GM06990 (cell line): ENCODE results near the gene ATP2B2.

Experiments used
- DNase-seq: peaks from one replicate; pipeline ENCODE4 v3.0.0-alpha.2; 2011; ENCODE audit not compliant: insufficient read length; ENCODE audit errors: extremely low read depth
- H3K27me3 ChIP-seq: replicated peaks from 2 replicates; pipeline ENCODE4 v1.6.0; 2011; ENCODE audit warnings: low read length; ENCODE audit not compliant: control insufficient read depth, insufficient read depth
- H3K36me3 ChIP-seq: 2 replicates; pipeline ENCODE4 v1.5.1; 2011; ENCODE audit warnings: low read length; ENCODE audit not compliant: control insufficient read depth, insufficient read depth
- H3K4me3 ChIP-seq: replicated peaks from 2 replicates; pipeline ENCODE4 v1.5.1; 2011; ENCODE audit warnings: low read depth, mild to moderate bottlenecking, control low read depth, low read length
- TF ChIP-seq, protein P1 (sequence below): IDR thresholded peaks from 2 replicates; pipeline ENCODE4 v1.5.1; 2011; ENCODE audit warnings: low read length, control low read depth, mild to moderate bottlenecking, inconsistent platforms; ENCODE audit not compliant: insufficient read depth, poor library complexity, severe bottlenecking

Gene ATP2B2

DNA sequence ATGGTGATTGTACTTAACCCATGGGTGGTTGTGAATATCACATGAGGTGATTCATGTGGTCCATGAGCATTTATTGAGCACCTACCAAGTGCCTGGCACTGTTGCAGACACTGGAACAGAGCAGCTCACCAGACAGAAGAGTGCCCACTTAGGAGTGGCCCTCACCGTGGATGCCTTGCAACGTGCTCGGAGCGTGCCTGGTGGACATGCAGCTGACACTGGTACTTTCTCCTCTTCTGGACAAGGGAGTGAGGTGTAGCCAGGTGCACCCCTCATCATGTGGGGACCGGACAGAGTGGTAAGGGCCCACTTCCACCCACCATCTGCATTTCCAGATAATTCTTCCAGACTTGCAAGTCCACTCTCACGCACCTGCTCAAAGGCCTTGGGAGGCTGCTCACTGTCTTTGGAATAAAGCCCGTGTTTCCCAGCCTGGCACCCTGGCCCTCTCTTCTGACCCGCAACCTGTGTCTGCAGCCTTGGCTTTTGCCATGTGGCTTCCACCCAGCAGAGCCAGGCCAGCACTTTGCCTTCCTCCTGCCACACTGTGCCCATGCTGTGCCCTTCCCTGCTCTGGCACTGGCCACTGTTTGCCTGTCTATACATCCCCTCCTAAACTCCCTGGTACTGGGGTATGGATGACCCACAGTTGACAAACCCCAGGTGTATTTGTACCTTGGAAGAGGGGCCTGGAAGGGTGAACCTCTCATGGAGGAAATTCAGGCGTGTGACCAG, 93.6 kb downstream of the ATP2B2 start:
- Histone ChIP-seq H3K36me3 (no peaks in the 10 kb centered on the region), H3K27me3 (no peaks in the 10 kb centered on the region; the same call in none of the 2 replicates), H3K4me3 (no peak overlapping the region)
- DNase-seq = no peak
- TF ChIP-seq, protein P1, sequence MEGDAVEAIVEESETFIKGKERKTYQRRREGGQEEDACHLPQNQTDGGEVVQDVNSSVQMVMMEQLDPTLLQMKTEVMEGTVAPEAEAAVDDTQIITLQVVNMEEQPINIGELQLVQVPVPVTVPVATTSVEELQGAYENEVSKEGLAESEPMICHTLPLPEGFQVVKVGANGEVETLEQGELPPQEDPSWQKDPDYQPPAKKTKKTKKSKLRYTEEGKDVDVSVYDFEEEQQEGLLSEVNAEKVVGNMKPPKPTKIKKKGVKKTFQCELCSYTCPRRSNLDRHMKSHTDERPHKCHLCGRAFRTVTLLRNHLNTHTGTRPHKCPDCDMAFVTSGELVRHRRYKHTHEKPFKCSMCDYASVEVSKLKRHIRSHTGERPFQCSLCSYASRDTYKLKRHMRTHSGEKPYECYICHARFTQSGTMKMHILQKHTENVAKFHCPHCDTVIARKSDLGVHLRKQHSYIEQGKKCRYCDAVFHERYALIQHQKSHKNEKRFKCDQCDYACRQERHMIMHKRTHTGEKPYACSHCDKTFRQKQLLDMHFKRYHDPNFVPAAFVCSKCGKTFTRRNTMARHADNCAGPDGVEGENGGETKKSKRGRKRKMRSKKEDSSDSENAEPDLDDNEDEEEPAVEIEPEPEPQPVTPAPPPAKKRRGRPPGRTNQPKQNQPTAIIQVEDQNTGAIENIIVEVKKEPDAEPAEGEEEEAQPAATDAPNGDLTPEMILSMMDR = no peak

DNA sequence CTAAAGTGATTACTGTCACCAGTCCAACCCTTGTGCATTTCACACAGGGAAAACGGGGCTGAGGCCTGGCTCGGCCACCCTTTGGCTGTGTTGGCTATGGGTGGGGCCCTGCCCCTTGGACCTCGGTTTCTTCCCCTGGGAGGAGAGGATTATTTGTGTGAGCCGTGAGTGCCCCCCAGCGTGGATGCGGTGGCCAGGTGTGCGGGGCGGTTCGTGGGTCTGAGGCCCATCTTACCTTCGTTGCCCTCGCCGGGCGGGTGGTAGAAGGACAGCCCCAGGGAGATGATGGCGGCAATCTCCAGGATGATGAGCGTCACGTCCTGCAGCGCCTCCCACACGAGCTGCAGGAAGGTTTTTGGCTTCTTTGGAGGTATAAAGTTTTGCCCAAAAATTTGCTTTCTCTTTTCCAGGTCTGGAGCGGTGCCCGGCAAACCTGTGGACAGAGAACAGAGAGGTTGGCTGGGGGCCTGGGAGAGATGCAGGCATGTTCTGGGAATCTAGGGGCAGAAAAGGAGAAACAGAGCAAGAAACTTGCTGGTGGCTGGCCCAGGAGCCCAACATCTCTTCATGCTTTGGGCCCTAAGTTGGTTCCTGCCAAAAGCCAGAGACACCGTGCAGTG, 94.9 kb downstream of the ATP2B2 start:
- Histone ChIP-seq H3K4me3 (no peak overlapping the region), H3K36me3 (no peaks in the 10 kb centered on the region), H3K27me3 (no peaks in the 10 kb centered on the region; the same call in none of the 2 replicates)
- no peak for DNase-seq
- TF ChIP-seq, protein P1 = no peak

DNA sequence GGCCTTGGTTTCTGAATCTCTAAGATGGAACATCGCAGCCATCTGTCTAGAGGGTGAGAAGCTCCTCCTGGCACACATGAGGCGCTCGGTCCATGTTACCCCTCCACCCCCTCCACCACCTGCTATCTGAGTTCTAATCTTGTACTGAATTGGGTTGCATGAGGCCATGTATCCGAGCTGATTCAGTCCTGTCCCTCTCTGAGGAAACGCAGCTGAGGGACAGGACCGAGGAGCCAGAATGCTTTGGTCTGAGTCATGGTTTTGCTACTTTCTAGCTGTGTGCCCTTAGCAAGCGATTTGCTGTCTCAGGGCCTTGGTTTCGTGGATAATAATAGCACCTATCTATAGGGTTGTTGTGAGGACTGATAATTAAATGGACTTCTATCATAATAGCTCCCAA, 96.7 kb downstream of the ATP2B2 start:
- no peaks in the 10 kb centered on the region for H3K36me3 ChIP-seq

DNA sequence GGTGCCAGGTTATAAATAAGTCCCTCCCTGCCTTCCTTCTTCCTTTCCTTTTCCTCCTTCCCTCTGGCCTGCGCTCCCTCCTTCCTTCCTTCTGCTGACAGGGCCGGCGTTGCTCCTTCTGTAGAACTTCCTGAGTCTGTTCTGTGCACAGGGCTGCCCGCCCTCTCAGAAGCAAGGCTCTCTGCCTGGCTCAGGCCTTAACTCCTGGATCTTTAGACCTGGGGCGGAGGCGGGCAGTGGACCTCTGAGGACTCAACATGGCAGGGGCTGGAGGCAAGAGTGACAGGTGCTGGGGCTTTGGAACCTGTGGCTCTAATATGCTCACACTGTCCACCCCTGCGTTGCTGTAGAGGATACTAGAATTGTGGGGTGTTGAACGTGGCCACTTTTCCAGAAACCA, 98.0 kb downstream of the ATP2B2 start:
- Histone ChIP-seq H3K27me3 (no peaks in the 10 kb centered on the region; the same call in none of the 2 replicates), H3K36me3 (no peaks in the 10 kb centered on the region), H3K4me3 (no peak overlapping the region)
- DNase-seq = no peak
- TF ChIP-seq, protein P1 = no peak

More for the DNA sequence above, 96.7 kb downstream of the ATP2B2 start:
- DNase-seq = no peak
- TF ChIP-seq, protein P1 = no peak
- Histone ChIP-seq H3K27me3 (no peaks in the 10 kb centered on the region; the same call in none of the 2 replicates), H3K4me3 (no peak overlapping the region)

DNA sequence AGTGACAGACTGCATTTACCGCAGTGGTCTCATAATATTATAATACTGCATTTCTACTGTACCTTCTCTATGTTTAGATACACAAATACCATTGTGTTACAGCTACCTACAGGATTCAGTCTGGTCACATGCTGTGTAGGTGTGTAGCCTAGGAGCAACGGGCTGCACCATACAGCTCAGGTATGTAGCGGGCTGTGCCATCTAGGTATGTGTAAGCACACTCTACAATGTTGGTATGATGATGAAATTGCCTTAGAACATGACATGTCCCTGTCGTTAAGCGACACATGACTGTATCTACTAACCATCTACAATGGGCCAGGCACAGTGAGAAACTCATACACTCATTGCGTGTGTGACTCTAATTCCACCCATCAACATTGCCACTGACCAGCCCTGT, 99.0 kb downstream of the ATP2B2 start:
- no peak for DNase-seq
- Histone ChIP-seq H3K4me3 (no peak overlapping the region), H3K27me3 (no peaks in the 10 kb centered on the region; the same call in none of the 2 replicates), H3K36me3 (no peaks in the 10 kb centered on the region)
- TF ChIP-seq, protein P1 = no peak
